Fibroblast of the aortic adventitia (primary cell): ENCODE measurements around the gene ADGRG1. TPM values are rescaled to one million over a fixed set of nuclear protein-coding genes. Genes with fewer than 3 reads are reported as not detected.

ENCODE experiments used
- DNase-seq: peaks from one replicate; pipeline ENCODE4 v3.0.0-alpha.2; 2010; ENCODE audit warnings: low read depth
- H3K4me3 ChIP-seq: 2 replicates; pipeline ENCODE4 v1.5.1; 2011; ENCODE audit warnings: low read depth, mild to moderate bottlenecking, control low read depth, low read length, moderate library complexity
- total RNA-seq: library from RNA; depleted of rRNA; stranded (reverse); fragments of >200 nt; gene quantifications from 2 replicates; pipeline ENCODE4 v1.2.3, GENCODE V29; 2012; ENCODE audit warnings: low replicate concordance
- TF ChIP-seq, protein P1 (sequence below): IDR thresholded peaks from 2 replicates; pipeline ENCODE4 v1.5.1; 2011; ENCODE audit warnings: mild to moderate bottlenecking, low read length, control low read depth, inconsistent platforms; ENCODE audit not compliant: insufficient read depth

The ADGRG1 gene
- total RNA-seq, 1 donor: 9.8 TPM

GRCh38 chr16:57699481-57699880 lies 71.1 kb downstream of the ADGRG1 start:
- DNase-seq: no peak
- TF ChIP-seq, protein P1, sequence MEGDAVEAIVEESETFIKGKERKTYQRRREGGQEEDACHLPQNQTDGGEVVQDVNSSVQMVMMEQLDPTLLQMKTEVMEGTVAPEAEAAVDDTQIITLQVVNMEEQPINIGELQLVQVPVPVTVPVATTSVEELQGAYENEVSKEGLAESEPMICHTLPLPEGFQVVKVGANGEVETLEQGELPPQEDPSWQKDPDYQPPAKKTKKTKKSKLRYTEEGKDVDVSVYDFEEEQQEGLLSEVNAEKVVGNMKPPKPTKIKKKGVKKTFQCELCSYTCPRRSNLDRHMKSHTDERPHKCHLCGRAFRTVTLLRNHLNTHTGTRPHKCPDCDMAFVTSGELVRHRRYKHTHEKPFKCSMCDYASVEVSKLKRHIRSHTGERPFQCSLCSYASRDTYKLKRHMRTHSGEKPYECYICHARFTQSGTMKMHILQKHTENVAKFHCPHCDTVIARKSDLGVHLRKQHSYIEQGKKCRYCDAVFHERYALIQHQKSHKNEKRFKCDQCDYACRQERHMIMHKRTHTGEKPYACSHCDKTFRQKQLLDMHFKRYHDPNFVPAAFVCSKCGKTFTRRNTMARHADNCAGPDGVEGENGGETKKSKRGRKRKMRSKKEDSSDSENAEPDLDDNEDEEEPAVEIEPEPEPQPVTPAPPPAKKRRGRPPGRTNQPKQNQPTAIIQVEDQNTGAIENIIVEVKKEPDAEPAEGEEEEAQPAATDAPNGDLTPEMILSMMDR: no peak
- H3K4me3 ChIP-seq: no peak overlapping the region

DNA sequence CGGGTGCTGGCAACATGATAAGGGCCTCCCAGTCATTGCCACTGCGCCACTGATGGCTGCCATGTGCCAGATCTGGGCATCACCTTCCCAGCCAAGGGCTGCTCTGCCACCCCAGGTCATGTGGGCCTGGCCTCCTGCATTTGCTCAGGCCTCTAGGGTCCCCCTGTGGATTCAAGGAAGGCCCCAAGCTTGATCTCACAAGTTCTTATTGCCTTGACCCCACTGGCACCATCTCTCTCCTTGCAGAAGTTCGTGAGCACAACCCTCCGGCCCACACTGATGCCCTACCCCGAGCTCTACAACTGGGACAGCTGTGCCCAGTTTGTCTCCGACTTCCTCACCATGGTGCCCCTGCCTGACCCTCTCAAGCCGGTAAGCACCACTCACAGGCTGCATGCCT lies 71.5 kb downstream of the ADGRG1 start:
- no peak for DNase-seq
- no peak overlapping the region for H3K4me3 ChIP-seq
- TF ChIP-seq, protein P1: no peak

- TF ChIP-seq, protein P1: no peak
- DNase-seq: no peak
- no peak overlapping the region for H3K4me3 ChIP-seq
Measured at GRCh38 chr16:57700781-57701551, 72.5 kb downstream of the ADGRG1 start.

GRCh38 chr16:57701759-57702371 lies 73.4 kb downstream of the ADGRG1 start:
- H3K4me3 ChIP-seq: no peak overlapping the region
- TF ChIP-seq, protein P1: no peak
- DNase-seq: no peak

- DNase-seq: no peak
- TF ChIP-seq, protein P1: no peak
- no peak overlapping the region for H3K4me3 ChIP-seq
Measured at GRCh38 chr16:57703416-57704010, 75.1 kb downstream of the ADGRG1 start.

DNA sequence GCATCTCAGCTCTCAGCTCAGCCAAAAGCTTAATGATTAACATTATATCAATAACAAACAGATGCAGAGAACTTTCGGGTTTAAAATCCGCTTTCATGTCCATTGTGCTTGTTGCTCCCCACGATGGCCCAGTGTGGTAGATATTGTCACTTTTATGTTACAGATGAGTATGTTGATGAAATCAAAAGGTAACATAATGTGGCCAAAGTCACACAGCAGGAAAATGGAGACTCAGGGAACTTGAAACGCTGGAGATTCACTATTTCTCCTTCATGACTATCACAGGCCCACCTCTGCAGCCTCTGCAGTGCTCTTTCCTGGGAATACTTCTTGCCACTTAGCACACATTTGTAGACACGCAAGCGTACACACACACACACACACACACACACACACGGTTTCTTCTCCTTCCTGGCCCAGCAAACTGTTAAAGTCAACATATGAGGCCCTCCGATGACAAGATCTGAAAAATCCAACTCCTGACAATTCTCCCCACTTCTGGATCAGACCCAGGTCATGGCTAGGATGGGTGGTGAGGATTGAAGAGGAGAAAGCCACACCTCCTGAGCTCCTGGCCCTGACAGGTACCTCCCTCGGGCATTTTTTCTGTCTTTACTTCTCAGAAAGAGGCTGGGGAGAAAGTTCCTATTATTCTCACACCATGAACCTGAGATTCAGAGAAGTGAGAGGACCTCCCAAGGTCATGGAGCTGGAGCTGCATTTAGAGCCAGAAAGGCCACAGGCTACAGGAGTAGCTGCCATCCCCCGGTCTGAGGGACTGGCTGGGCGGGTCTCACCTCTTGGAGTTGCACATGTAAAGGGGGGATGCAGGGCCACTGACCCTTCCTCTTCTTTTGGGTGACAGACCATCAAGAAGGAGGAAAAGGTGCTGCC lies 75.8 kb downstream of the ADGRG1 start:
- TF ChIP-seq, protein P1: no peak
- no peak overlapping the region for H3K4me3 ChIP-seq

More for the DNA sequence above, 75.8 kb downstream of the ADGRG1 start:
- DNase-seq: no peak
